IMR-90 (cell line): ENCODE data around the gene RHBDL1. TPM values are rescaled to one million over a fixed set of nuclear protein-coding genes. Genes with fewer than 3 reads are reported as not detected.

Experiments used
- CHD1 ChIP-seq: IDR thresholded peaks from 2 replicates; pipeline ENCODE4 v1.6.1; 2012; ENCODE audit warnings: low read depth, low read length, improper control_type of control experiment
- SMC3 ChIP-seq: fragments of 150-350 bp; IDR thresholded peaks from 2 replicates; pipeline ENCODE4 v1.6.1; 2016; ENCODE audit warnings: low read depth, mild to moderate bottlenecking, antibody characterized with exemption, low read length, moderate library complexity
- polyA plus RNA-seq, 3 experiments: library from polyadenylated mRNA; depleted of rRNA; stranded (reverse); fragments of >200 nt; gene quantifications; 2 replicates each; pipeline ENCODE4 v1.2.3, GENCODE V29; 2012; ENCODE audit warnings: low replicate concordance in 1 of 3
- total RNA-seq: library from RNA; depleted of rRNA; stranded (reverse); fragments of >200 nt; gene quantifications from 2 replicates; pipeline ENCODE4 v1.2.3, GENCODE V29; 2012
- TF ChIP-seq, protein P1 (sequence below): fragments of 150-350 bp; IDR thresholded peaks from 2 replicates; pipeline ENCODE4 v1.6.1; 2016; ENCODE audit warnings: low read depth, mild to moderate bottlenecking, low read length, moderate library complexity, borderline replicate concordance

Gene RHBDL1
- total and polyA plus RNA-seq, 2 of the 4 experiments (the other 2 are of a cell fraction) = 0.72 to 4.1 TPM

DNA sequence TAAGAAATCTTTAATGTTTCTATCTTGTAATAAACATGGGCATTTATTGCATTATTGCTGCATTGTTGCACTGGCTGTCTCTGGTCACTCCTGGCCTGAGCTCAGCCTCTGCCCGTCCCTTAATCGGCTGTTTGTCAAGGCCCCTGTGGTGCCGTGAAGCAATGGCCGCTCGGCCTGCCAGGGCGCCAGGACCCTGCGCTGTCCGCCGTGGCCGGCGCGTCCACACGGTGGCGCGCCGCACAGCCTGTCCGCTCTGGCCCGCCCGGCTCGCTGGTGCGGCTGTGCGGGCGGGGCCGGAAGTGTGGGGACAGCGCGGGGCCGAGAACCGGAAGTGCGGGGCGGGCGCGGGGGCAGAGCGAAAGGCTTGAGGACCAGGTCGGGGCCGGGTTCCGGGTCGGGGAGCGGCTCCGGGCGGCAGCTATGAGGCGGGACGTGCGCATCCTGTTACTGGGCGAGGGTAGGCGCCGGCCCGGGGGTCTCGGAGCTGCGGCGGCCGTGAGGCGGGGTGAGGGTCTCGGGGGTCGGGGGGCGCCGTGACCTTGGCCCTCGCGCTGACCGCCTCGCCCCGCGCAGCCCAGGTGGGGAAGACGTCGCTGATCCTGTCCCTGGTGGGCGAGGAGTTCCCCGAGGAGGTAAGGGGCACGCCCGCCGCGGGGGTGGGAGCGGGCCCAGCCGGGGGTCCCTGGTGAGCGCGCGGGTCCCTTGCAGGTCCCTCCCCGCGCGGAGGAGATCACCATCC, 7.5 kb upstream of the RHBDL1 start, which contains the start of gene RHOT2 (continued):
- TF ChIP-seq CHD1 (no peak), SMC3 (peak; percentile 63)
- TF ChIP-seq, protein P1, sequence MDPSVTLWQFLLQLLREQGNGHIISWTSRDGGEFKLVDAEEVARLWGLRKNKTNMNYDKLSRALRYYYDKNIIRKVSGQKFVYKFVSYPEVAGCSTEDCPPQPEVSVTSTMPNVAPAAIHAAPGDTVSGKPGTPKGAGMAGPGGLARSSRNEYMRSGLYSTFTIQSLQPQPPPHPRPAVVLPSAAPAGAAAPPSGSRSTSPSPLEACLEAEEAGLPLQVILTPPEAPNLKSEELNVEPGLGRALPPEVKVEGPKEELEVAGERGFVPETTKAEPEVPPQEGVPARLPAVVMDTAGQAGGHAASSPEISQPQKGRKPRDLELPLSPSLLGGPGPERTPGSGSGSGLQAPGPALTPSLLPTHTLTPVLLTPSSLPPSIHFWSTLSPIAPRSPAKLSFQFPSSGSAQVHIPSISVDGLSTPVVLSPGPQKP = 0 out of 2 replicates have a peak, but pooled peaks have one; percentile 64
